Thyroid gland (tissue), 4 donors: Measurements from ENCODE around the gene NXPE3. TPM values are rescaled to one million over a fixed set of nuclear protein-coding genes. Genes with fewer than 3 reads are reported as not detected.

Experiments
- DNase-seq, 2 donors: peaks; one replicate each; pipeline ENCODE4 v3.0.0-alpha.2; 2019
- H3K27ac ChIP-seq, 3 donors: fragments of 200-600 bp; sonication (generic); 1 replicate in 2 of 3; 2 replicates in 1 of 3; pipeline ENCODE4 v1.5.1; 2016 to 2019; ENCODE audit warnings: mild to moderate bottlenecking in 1 of 3, moderate library complexity in 1 of 3
- H3K27me3 ChIP-seq: fragments of 200-600 bp; sonication (generic); one replicate; pipeline ENCODE4 v1.5.1; 2019
- H3K36me3 ChIP-seq, 2 donors: fragments of 200-600 bp; sonication (generic); one replicate each; pipeline ENCODE4 v1.5.1; 2016 to 2019
- H3K4me1 ChIP-seq, 2 donors: fragments of 200-600 bp; sonication (generic); one replicate each; pipeline ENCODE4 v1.5.1; 2017 to 2019
- H3K4me3 ChIP-seq, 3 donors: fragments of 200-600 bp; sonication (generic); replicated peaks in 1 of 3; 1 replicate in 2 of 3; 2 replicates in 1 of 3; pipeline ENCODE4 v1.5.1; 2016; ENCODE audit warnings: mild to moderate bottlenecking in 1 of 3
- H3K9me3 ChIP-seq: fragments of 200-600 bp; sonication (generic); one replicate; pipeline ENCODE4 v1.5.1; 2017
- POLR2A ChIP-seq, 2 donors: fragments of 450-650 bp; IDR thresholded peaks; one replicate each; pipeline ENCODE4 v1.6.1; 2017; ENCODE audit warnings: antibody characterized with exemption in 2 of 2, mild to moderate bottlenecking in 2 of 2, moderate library complexity in 1 of 2
- WGBS, 2 donors: methylation state at CpG; one replicate each; pipeline ENCODE4 v1.1.5; 2017; 5-methylcytosine and 5-hydroxymethylcytosine counted together
- intact Hi-C: fragments of 100-400 bp; cut with DNase I; formaldehyde crosslinking; loops from one replicate; pipeline ENCODE4 v1.15.1; 2023
- total RNA-seq, 4 donors: library from RNA; depleted of rRNA; stranded (reverse); fragments of >200 nt; gene quantifications; one replicate each; pipeline ENCODE4 v1.2.3, GENCODE V29; 2016
- TF ChIP-seq, protein P1 (sequence below), 6 experiments: fragments of 200-600 bp in 3 of 6; fragments of 450-650 bp in 3 of 6; sonication (generic) in 3 of 6; IDR thresholded peaks; one replicate each; pipeline ENCODE4 v1.5.1; 2016 to 2019; ENCODE audit warnings: antibody characterized with exemption in 6 of 6, mild to moderate bottlenecking in 2 of 6, inconsistent platforms in 1 of 6, moderate library complexity in 1 of 6

NXPE3 gene
- total RNA-seq, 4 donors from 2014 or later = 10.5 to 18.9 (median 13.2) TPM

DNA sequence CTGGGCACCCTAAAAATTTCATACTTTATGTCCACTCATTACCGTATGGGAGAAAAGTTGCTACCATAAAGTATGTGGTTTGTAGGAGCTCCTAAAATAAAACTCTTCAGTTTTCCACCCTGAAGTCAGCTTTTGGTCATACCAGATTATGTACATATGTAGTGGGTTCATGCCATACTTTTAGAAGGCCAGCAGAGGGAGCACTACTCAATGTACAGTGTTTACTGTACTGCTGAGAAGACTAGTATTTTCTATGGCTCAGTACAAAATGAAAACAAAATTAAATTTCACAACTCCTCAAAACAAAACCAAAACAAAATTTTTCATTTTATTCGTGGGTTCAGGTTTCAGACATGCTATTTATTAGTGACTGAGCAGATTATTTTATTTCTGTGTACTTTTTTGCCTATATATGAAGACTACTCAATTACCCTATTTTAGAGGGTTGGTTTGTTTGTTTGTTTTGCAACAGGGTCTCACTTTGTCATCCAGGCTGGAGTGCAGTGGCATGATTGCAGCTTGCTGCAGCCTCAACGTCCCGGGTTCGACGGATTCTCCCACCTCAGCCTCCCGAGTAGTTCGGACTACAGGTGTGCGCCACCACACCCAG lies 24.3 kb downstream of the NXPE3 start:
- intact Hi-C loops = loop anchor here (10.0 kb wide), 1 partner anchor 732 kb away; no protein-coding TSS in a partner anchor
- DNase-seq = peak; percentile 23 to 38
- no peaks in the 10 kb centered on the region for H3K9me3 ChIP-seq
- no peak overlapping the region for H3K27ac ChIP-seq
- 80 to 81% methylated on average over 9 of the region's 9 CpGs for WGBS, 2 donors
- H3K4me3 ChIP-seq = no peak overlapping the region
- no peaks in the 10 kb centered on the region for H3K4me1 ChIP-seq
- no peaks in the 10 kb centered on the region for H3K36me3 ChIP-seq
- no peak for TF ChIP-seq POLR2A (IDR thresholded peaks at IDR 0.05)
- TF ChIP-seq, protein P1, sequence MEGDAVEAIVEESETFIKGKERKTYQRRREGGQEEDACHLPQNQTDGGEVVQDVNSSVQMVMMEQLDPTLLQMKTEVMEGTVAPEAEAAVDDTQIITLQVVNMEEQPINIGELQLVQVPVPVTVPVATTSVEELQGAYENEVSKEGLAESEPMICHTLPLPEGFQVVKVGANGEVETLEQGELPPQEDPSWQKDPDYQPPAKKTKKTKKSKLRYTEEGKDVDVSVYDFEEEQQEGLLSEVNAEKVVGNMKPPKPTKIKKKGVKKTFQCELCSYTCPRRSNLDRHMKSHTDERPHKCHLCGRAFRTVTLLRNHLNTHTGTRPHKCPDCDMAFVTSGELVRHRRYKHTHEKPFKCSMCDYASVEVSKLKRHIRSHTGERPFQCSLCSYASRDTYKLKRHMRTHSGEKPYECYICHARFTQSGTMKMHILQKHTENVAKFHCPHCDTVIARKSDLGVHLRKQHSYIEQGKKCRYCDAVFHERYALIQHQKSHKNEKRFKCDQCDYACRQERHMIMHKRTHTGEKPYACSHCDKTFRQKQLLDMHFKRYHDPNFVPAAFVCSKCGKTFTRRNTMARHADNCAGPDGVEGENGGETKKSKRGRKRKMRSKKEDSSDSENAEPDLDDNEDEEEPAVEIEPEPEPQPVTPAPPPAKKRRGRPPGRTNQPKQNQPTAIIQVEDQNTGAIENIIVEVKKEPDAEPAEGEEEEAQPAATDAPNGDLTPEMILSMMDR (IDR thresholded peaks at IDR 0.05) = peak; percentile 35 to 86 (median 78)
- H3K27me3 ChIP-seq = no peaks in the 10 kb centered on the region

DNA sequence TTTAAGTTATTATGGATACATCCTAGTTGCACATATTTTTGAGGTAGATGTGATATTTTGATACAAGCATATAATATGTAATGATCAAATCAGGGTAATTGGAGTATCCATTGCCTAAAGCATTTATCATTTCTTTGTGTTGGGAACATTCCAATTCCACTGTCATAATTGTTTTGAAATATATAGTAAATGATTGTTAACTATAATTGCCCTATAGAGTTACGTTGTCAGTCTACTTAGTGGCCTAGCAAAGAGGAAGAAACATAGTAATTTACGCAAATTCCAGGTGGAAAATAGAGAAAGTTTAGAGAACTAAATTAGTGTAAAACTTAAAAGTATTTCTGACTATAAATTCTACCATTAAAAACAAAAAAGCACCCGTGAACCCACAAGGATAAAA lies 24.9 kb downstream of the NXPE3 start:
- Histone ChIP-seq H3K4me3 (no peak overlapping the region), H3K36me3 (no peaks in the 10 kb centered on the region), H3K9me3 (no peaks in the 10 kb centered on the region), H3K27ac (no peak overlapping the region), H3K4me1 (peaks cover under 1 to 2% of the 10 kb centered on the region in 2 donors), H3K27me3 (no peaks in the 10 kb centered on the region)
- intact Hi-C loops = loop anchor here (10.0 kb wide), 1 partner anchor 731 kb away; no protein-coding TSS in a partner anchor
- TF ChIP-seq, protein P1 (IDR thresholded peaks at IDR 0.05) = no peak
- no peak for TF ChIP-seq POLR2A (IDR thresholded peaks at IDR 0.05)
- no peak for DNase-seq
- WGBS, 2 donors = 93 to 96% methylated on average over 3 of the region's 3 CpGs

DNA sequence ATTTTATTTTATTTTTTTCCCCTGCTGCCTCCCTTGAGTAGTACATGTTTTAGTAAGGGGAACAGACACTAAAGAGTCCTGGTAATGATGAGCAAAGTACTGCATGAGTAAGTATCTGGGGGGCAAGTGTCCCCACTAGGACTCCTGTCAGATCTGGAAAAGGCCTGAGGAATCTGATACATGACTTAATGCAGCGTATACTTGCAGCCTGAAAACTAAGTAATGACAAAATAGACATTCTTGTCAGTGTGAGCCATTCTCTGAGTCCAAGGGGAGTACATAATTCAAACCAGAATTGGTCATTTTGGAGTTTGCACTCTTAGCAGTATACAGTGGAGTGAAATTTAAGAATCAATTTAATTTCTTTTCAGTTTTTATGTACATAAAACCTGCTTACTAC lies 27.5 kb downstream of the NXPE3 start:
- TF ChIP-seq, protein P1 (IDR thresholded peaks at IDR 0.05) = no peak
- TF ChIP-seq POLR2A (IDR thresholded peaks at IDR 0.05) = no peak
- no peak for DNase-seq
- Histone ChIP-seq H3K27me3 (no peaks in the 10 kb centered on the region), H3K27ac (no peak overlapping the region), H3K4me1 (peaks cover 19 to 20% of the 10 kb centered on the region in 2 donors), H3K4me3 (no peak overlapping the region), H3K9me3 (no peaks in the 10 kb centered on the region), H3K36me3 (no peaks in the 10 kb centered on the region)
- WGBS, 2 donors = 83 to 88% methylated on average over 1 of the region's 1 CpG
- intact Hi-C loops = loop anchor here (5.0 to 10.0 kb wide), 2 partner anchors 421 to 728 kb away; no protein-coding TSS in a partner anchor

DNA sequence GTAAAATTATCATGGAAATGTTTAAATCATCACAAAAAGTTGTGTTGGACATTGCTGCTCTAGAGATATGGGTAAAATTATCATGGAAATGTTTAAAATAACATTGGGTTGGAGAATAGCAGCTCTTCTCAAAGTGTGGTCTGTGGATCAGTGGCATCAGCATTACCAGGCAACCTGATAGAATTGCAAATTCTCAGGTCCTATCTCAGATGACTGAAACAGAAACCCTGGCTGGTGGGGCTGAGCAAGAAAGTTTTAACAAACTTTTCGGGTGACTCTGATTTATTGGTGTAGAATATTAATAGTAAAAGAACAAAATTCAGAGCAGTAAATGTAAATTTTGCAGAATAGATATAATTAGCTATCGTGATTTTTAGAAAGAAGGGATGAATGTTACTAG lies 28.9 kb downstream of the NXPE3 start:
- Histone ChIP-seq H3K4me3 (no peak overlapping the region), H3K27me3 (no peaks in the 10 kb centered on the region), H3K9me3 (no peaks in the 10 kb centered on the region), H3K36me3 (no peaks in the 10 kb centered on the region), H3K27ac (no peak overlapping the region), H3K4me1 (peaks cover 19 to 20% of the 10 kb centered on the region in 2 donors)
- intact Hi-C loops = loop anchor here (5.0 to 10.0 kb wide), 2 partner anchors 419 to 727 kb away; no protein-coding TSS in a partner anchor
- no peak for DNase-seq
- 95 to 98% methylated on average over 2 of the region's 2 CpGs for WGBS, 2 donors
- TF ChIP-seq, protein P1 (IDR thresholded peaks at IDR 0.05) = no peak
- no peak for TF ChIP-seq POLR2A (IDR thresholded peaks at IDR 0.05)
